Inflammatory macrophage (primary cell): ENCODE data around the gene GGCT.
"Not testable (repeated sequence)": the region's sequence is repeated elsewhere in the genome, so short reads cannot be mapped to it uniquely, and the experiment has no call there.

ENCODE experiments used
- DNase-seq, 2 donors: peaks; one replicate each; pipeline ENCODE4 v3.0.0-alpha.2; 2020 to 2022

GGCT gene

DNA sequence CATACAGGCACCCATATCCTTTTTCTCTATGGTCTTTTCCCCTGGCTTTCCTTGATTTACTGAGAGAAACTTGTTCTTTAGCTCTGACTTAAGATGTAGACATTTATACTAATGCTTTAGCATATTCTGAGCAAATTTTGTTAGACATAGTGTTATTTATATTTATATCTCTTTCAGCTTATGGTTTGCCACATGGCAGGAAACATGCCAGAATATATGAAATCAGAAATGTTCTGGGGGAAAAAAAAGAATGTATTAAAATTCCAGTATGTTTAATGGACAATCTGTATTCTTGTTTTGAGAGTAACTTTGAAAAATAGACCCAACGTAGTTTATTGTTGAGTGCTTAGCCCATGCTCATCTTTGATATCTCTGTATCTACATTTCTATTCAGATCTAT lies 10.1 kb upstream of the GGCT start:
- no peak for DNase-seq

DNA sequence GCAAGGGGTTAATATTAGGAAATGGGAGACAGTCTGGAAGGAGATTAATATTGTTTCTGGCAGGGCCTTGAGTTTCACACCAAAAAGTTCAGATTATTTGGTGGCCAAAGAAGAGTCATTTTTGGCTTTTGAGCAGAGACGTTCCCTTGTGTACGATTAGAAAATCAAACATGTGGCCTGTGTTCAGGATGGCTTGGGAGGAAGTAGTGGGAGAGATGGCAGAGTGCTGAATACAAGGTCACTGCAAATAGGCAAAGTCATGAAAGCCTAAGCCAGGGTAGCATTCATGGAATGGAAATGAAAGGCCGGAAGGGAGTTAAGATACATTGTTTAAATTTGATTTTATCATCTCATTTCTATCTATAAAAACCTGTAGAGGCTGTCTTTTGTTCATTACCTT lies 9.5 kb upstream of the GGCT start:
- no peak for DNase-seq

DNA sequence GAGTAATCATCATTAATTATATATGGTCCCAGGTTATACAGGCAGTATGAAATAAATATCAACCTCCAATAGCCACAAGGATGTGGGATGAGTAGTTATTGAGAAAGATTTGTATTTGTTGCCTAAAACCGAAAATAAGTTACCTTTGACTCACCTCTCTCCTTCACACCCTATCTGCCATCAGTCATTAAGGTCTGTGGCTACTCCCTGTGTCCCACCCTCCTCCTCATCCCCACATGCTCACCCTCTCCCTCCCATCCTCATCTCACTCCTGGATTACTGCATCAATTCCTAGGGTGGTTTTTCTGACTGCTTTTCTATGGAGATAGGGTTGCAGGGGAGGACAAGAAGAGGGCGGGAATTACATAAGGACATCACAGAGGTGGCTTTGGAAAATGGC lies 9.1 kb upstream of the GGCT start:
- DNase-seq, result no peak

DNA sequence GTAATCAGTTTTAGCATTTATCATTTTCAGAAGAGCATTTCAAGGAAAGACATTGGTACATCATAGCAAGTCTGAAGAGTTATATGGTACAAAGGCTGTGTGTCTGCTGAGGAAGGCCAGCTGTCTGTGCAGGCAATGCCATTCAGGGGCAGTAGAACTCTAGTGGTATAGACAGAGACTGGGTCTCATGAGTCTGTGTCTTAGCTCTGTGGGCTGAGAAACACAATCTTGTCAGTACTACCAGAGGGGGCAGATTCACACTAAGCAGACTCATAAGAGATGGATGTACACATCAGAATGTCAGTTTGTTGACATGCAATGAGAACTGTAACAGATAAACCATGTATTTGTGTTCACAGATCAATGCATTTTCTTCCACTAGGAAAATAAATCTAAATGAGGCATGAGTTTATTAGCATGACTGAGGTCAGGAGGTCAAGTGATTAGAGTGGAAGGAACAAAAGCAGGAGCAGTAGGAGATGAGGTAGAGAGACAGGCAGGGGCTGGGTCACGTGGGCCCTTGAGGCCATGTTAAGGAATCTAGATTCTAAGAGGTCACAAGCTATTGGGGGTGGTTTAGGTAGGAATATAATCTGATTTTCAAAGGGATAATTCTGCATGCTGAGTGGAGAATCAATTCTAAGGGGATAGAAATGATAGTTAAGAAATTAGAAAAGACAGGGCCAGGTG lies 7.5 kb upstream of the GGCT start:
- no peak for DNase-seq

DNA sequence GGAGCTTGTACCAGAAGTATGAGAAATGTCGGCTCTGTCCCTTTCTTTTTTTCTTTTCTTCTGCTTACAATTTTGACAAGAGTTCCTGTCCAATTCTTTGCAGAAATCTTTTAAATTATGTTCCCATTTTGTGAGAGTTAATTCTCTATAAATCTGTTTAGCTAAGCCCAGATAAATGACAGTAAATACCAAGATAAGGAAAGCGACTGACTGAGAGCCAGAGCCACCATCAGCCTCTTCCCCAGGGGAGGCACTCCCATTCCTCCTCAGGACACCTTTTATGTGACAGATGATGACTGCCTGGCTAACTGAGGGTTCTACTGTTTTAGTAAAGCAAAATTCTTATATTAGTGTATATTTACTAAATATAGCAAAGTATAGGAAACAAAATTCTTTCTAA lies 6.9 kb upstream of the GGCT start:
- no peak for DNase-seq

DNA sequence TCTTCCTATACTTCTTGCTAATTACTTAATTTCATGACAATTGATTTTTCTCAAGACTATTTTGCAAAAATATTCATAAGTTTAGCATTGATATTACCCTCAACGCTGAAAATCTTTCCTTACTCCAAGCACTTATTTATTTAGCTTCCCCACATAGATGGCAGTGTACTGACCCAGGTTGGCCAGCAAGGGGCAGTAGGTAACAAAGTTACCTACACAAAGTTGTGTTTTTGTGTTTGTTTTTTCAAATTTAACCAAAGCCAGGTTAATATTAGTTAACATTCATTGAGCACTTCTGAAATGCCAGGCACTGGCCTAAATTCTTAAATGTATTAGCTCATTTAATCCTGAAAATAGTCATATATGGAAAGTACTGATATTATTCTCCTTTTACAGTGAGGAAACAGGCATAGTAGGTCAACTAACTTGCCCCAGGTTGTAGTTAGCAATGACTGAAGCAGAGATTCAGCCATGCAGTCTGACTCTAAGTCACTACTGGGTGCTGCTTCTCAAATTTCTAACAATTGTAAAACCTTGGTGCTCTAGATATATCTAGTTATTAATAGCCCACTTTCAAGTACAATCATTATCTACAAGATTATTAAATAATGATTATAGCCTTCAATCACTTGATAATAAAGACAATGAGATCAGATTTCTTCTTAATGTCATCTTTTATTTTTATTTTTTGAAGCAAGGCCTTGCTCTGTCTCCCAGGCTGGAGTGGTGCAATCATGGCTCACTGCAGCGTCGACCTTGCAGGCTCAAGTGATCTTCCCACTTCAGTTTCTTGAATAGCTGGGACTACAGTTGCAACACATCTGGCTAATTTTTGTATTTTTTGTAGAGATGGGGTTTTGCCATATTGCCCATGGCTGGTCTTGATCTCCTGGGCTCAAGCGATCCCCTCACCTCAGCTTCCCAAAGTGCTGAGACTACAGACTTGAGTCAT lies 5.8 kb upstream of the GGCT start:
- DNase-seq, result peak; percentile 54 to 64

DNA sequence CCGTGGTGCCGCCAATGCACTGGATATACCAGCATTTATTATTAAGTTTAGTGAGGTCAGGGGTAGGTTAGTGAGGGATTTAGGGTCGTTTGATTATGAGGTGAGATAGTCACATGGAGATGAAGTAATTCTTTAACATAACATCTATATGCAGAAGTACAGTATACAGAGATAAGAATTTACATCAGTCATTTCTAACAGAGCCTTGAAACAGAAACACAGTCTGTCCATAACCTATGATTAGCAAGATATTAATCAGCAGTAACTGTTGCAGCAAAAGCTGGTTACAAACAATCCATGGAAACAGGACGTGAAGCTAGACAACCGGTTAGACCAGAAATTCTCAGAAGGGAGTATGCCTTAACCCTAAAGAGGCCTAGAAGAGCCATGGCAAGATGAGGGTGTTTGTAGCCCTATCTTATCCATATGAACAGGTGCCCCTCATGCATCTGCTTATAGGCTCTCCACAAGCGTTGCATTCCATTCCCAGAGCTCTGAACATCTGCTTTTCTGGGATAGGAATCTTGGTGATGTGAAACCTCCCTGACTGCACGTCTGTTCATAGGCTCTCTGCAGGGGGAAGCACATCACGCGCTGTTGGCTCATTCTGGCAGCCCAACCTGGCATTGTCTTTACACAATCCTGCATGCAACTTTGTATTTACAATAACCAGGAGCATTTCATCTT lies 4.7 kb upstream of the GGCT start:
- not testable (repeated sequence) for DNase-seq

DNA sequence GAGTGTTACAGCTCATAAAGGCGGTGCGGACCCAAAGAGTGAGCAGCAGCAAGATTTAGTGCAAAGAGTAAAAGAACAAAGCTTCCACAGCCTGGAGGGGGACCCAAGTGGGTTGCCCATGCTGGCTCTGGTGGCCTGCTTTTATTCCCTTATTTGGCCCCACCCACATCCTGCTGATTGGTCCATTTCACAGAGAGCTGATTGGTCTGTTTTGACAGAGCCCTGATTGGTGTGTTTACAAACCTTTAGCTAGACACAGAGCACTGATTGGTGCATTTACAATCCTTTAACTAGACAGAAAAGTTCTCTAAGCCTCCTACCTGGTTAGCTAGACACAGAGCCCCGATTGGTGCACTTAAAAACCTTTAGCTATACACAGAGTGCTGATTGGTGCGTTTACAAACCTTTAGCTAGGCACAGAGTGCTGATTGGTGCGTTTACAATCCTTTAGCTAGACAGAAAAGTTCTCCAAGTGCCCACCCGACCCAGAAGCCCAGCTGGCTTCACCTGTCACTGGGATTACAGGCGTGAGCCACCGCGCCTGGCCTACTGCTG lies 2.8 kb upstream of the GGCT start:
- not testable (repeated sequence) for DNase-seq

DNA sequence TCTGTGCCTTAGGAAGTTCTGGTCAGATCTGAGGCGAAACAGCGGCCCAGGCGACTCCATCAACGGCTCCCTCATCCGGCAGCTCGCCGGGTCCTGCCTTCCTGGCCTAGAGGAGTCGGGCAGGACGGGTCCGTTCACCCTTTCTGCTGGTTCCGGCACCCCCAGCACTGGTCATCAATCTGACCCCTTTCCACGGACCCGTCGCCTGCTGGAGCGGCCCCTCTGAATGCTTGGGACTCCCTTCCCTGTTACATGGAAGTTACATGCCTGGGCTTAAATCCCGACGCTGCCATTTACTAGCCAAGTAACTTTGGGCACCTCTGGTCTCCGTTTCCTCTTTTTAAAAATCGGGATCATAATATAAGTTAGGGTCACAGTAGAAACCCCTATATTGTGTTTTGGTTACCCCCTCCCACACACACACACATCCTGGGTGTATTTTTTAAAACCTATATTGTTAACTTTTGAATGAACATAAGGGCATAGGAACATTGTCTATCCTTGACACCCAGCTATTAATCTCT lies 607 bp upstream of the GGCT start:
- no peak for DNase-seq

DNA sequence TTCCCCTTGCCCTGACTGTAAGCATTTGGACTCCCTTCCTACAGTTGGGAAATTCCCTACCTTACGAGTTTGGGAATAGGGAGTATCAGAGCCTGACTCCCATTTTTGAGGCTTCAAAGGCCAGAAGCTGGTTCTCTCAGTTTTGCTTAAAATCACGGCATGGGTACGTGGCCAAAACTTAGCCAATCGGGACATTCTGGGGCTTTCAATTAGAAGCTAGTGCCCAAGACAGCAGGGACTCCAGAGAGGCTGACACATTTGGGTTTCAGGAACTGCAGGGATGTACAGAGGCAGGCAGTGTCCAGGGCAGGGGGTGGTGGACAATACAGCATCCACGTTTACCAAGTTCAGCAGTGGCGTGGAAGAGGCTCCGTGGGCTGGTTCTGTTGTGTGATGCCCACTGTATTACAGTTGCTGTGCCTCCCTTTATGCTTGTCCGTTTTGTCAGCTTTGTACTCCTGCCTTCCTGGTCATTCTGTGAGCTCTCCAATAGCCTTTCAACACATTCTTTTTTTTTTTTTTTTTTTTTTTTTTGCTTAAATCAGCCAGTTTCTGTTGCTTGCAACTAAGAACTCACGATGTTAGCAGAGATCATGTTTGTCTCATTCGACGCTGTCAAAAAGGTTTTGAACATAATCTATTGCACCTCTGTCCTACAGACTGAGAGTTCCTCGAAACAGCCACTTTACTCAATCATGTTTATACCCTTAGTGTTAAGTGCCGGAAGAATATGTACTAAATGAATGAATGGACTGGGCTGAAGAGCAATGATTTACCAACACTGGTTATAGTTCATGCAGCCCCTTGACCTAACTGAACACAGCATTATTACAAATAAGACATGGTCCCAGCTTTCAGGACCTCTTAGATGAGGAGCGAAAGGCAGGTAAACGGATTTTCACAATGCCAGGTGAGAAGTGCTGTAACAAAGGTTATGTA lies 1.1 kb downstream of the GGCT start:
- no peak for DNase-seq

DNA sequence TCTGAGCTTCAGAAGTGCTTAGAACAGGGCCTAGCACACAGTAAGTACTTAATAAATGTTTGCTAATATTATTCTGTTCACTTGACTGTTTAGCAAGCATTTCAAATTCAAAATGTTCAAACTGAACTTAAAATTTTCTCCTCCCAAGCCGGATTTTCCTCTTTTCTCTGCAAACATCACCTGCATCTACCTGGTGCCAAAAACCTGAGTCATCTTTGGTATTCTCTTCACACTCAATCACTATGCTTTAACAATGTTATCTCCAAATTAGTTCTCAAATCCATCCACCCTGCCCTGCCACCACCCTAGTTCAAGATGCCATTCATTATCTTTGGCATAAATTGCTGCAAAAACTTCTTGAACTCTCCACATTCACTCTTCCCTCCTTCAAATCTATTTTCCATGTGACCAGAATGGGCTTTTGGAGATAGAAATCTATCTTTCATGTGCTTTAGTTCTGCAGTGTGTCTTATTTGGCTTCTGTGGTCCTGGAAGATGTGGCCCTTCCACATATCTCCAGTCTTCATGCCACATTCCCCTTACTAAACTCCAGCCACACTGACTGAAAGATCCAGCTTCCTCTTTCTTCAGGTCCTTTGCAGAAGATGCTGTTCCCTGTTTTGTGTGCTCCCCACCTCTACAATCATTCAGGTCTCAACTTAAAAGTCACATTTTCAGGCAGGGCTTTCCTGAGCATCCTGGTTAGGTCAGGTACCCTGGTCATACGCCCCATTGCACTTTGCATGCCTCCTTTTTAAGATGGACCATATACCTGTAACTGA lies 2.0 kb downstream of the GGCT start:
- peak; percentile 25 to 32 for DNase-seq

DNA sequence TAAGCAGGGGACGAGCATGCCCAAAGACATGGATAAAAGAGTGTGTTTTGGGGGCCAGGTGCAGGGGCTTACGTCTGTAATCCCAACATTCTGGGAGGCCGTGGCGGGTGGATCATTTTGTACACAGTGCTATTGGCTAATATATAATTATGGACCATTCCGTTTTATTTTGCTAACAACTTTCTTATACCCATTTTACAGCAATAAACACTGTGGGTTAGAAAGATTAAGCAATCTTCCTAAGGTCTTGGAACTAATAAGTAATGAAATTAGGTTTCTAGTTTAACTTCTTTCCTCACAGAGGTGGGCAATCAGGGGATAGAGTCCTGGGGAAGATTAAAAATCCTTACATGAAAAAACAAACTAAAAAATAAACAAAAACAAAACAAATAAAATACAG lies 3.4 kb downstream of the GGCT start:
- no peak for DNase-seq

DNA sequence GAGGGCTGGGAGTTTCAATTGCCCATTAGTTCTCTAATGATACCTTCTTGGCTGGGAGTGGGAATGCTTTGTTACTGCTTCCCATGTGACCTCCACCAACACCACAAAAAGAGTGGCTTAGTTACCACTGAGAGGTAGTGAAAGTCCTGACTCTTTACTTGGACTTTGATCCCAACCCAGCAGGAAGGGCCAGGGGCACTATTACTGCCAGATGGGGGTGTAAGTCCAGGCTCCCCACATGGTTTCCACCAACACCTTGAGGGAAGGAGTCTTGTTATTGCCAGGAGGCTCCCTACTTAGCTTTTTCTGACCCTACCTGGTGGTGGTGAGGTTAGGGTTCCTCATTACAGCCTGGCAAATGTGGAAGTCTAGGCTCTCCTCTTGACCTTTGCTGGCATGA lies 11.4 kb downstream of the GGCT start:
- DNase-seq, result no peak

DNA sequence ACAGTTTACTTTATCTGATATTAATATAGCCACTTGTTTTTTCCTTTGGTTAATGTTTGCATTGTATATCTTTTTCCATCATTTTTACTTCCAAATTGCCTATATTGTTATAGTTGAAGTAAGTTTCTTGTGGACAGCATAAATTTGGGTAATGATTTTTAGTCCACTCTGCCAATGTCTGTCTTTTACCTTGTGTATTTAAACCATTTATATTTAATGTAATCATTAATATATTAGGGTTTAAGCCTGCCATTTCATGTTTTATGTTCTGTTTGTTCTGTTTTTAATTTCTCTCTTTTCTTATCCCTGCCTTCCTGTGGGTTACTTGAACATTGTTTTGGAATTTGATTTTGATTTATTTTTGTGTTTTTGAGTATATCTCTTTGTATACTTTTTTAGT lies 13.2 kb downstream of the GGCT start:
- no peak for DNase-seq

DNA sequence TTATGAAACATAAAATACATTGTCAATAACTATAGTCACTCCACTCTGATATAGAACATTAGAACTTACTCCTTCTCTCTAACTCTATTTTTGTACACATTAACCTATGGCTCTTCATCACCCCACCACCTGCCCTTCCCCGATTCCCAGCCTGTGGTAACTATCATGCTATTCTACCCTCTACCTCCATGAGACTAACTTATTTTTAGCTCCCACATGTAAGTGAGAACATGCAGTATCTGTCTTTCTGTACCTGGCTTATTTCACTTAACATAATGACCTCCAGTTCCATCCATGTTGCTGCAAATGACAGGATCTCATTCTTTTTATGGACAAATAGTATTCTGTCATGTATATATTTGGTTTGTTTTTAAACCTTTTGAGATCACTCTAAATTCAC lies 17.3 kb downstream of the GGCT start:
- no peak for DNase-seq

DNA sequence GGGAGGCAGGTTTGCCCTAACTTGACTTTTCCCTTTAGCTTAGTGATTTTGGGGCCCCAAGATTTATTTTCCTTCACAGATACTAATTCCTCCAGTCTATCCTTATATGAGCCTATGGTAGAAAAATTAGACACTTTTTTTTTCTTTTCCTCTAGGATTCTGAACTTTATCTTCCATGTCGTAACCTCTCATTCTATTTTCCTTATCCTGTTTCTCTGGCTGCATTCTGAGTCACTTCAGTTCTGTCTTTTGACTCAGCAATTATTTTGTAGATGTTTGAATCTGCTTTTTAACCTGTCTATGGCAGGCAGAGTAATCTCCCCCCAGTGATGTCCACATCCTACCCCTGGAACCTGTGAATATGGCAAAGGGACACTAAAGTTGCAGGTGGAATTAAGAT lies 19.0 kb downstream of the GGCT start:
- no peak for DNase-seq

DNA sequence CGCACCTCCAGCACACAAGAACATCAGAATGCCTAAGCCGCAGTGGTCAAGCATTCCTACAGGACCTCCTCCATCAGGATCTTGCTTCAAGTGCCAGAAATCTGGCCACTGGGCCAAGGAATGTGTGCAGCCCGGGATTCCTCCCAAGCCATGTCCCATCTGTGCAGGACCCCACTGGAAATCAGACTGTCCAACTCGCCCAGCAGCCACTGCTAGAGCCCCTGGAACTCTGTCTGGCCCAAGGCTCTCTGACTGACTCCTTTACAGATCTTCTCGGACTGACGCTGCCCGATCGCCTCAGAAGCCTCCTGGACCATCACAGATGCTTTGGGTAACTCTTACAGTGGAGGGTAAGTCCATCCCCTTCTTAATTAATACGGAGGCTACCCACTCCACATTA lies 23.2 kb downstream of the GGCT start:
- not testable (repeated sequence) for DNase-seq

DNA sequence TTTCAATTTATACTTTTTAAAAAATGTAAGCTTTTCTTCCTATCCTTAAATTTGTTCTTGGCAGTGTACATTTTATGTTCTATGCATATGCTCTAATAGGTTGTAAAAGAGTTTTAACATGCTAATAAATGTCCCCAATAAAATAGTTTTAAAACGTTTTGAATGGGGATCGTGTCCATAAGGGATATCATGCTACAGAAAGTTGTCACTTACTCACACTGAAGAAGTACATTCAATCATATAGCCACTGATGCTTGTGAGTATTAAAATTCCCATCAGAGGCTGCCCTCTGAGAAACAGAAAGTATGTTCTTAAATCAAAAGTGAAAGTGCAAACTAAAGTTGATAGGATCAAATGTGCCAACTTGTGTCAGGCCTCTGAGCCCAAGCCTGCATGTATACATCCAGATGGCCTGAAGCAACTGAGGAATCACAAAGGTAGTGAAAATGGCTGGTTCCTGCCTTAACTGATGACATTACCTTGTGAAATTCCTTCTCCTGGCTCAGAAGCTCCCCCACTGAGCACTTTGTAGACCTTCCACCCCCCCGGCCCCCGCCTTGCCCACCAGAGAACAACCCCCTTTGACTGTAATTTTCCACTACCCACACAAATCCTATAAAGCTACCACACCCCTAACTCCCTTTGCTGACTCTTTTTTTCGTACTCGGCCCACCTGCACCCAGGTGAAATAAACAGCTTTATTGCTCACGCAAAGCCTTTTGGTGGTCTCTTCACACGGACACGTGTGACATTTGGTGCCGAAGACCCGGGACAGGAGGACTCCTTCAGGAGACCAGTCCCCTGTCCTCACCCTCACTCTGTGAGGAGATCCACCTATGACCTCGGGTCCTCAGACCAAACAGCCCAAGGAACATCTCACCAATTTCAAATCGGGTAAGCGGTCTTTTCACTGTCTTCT lies 25.2 kb downstream of the GGCT start:
- DNase-seq, result peak; percentile 29 to 30

DNA sequence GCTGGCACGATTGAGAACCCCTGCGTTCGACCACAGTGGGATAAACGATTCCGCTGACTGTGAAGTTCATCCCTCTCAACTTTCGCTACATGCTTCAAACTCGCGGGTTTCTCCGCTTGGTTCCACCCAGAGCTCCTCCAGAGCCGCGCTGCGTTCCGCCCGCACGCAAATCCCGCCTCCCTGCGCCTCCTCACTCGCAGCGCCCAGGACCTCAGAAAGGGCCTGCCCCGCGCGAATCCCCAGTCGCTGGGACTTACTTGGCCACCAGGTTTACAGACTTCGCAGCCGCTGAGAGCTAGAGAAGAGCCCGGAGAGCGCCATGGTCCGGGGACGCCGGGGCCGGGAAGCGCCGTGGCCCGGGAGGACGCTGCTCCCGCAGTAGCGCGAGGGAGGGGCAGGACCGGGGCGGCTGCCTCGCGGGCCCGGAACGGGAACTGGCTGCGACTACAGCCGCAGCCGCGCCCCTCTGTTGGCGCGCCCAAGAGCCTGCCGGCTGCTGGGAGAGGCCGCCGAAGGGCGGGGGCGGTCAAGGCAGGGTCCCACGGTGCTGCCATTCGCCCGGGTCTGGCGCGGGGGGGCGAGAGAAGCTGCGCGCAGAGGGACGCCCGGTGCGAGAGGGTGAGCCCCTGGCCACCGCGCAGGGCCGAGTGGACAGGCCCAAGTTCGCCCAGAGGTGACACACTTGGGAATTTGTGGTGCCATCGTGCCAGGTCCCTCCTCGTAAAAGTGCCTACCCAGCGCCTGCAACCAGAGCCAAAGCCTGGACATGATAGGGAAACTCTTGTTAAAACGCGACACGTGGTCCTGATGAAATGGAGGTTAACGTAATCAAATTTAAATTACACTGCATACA lies 26.1 kb downstream of the GGCT start, which contains the start of gene NOD1:
TSS of gene NOD1 (minus strand) at position 436 of the 853 bp plus-strand sequence. CDS start 21,863 bp downstream, outside the sequence.
- DNase-seq, result peak; percentile 78 to 88
